ENCODE results near the gene NXF1.
"Not testable (repeated sequence)": the region's sequence is repeated elsewhere in the genome, so short reads cannot be mapped to it uniquely, and the experiment has no call there.

NXF1 gene

DNA sequence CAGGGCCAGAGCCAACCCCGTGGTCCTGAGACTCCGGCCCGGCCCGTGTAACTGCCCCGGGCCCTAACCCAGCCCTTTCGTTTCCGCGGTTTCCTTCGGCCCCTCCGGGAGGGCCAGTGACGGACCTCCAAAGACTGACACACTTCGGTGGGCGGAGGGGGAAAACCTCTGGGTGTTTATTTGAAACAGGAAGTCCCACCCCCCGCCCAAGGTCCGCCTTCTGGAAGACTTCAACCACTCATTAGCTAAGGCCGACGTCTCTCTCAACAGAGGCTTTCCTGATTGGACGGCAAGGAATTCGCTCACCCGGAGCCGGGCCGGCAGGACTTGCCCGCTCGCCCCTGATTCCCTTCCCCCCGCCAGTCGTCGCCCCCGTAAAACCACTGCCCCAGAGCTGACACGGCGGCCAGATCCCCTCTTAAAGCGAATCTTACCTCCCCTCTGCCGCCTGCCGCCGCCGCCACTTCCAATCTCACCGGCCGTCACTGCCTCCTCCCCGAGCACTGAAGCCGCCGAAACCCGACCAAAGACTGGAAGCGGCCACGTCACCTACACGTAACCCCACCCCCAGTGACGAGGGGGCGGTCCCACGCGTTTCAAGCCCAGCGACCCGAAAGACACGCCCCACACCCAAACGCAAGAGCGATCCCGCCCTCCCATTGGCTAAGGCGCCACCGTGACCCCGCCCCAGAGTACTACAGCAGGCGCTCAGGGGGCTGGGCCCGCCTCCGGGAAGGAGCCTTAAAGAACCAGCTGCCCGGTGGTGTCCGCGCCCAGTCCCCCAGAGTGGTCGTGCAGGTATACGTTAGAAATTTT lies 26.5 kb upstream of the NXF1 start, which contains the start of gene STX5:
Gene STX5, minus strand, starts transcription at position 532 of the 816 bp plus-strand sequence. CDS start 808 bp downstream, outside the sequence.
- DNase-seq: peak; percentile 91

DNA sequence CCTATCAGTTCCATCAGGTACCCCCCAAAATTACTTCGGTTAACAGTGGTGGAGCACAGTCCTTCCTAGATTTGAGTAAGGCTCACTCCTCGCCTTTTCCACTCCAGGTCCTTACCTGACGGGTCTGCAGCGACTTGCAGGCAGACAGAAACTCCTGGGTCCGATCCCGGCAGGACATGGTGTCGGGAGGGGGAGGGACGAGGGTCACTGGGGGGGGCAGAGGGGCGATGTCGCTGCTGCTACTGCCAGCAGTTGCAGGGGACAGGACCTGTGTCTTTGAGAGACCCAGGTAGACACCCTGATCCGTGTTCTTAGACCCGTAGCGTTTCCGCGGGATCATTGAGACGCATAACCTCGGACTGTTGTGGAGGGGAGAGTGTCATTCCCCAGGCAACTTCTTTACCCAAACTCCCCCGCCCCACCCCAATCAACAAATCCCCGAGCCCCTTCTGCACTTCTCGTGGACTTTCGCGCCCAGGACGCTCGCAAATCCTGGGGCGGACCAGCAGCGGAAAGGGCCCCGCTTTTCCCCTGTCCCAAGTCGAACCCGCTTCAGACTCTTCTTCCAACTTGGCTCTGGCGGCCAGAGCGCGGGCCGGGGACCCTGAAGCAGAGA lies 25.8 kb upstream of the NXF1 start:
- no peak for DNase-seq

DNA sequence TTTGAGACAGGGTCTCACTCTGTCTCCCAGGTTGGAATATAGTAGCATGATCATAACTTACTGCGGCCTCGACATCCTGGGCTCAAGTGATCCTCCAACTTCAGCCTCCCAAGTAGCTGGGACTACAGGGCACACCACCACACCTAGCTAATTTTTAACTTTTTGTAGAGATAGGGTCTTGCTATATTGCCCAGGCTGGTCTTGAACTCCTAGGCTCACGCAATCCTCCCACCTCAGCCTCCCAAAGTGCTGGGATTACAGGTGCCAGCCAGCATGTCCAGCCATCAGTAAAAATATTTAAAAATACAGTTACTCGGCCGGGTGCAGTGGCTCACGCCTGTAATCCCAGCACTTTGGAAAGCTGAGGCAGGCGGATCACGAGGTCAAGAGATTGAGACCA lies 22.9 kb upstream of the NXF1 start:
- DNase-seq: not testable (repeated sequence)

DNA sequence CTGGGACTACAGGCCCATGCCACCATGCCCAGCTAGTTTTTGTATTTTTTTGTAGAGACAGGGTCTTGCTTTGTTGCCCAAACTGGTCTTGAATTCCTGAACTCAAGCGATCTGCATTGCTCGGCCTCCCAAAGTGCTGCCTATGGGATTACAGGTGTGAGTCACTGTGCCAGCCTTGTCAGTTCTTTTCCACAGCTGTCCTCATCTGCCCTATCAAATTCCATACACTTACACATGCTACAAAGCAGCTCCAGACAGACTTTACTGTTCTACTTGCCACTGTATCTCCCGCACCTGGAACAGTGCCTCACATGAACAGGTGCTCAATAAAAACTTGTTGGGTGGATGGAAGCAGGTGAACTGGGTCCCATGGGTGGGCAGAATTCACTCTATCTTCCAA lies 18.4 kb upstream of the NXF1 start:
- DNase-seq: no peak

DNA sequence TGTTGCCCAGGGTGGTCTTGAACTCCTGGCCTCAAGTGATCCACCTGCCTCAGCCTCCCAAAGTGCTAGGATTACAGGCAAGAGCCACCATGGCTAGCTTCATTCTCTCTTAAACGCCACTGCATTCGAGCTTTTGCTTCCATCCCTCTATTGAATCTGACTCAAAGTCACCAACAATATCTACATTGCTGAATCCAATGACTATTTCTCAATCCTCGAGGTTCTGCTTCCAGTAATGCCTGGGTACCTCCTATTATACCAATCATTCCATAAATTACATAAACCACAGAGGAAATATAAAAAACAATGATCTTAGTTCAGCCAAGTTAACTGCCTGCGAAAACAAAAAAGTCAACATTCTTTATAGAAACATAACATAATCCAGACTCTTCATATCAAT lies 11.9 kb upstream of the NXF1 start:
- no peak for DNase-seq

DNA sequence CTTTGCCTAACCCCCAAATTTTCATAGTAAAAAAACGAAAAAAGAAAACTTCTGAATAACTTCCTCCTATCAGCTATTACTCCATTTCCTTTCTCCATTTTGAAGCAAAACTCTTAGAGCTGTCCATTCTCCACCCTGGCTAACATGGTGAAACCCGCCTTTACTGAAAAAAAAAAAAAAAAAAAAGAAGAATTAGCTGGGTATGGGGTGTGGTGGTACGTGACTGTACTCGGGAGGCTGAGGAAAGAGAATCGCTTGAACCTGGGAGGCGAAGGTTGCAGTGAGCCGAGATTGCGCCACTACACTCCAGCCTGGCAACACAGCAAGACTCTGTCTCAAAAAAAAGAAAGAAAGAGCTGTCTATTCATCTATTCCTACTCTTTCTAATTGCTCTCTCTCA lies 11.3 kb upstream of the NXF1 start:
- DNase-seq: no peak

DNA sequence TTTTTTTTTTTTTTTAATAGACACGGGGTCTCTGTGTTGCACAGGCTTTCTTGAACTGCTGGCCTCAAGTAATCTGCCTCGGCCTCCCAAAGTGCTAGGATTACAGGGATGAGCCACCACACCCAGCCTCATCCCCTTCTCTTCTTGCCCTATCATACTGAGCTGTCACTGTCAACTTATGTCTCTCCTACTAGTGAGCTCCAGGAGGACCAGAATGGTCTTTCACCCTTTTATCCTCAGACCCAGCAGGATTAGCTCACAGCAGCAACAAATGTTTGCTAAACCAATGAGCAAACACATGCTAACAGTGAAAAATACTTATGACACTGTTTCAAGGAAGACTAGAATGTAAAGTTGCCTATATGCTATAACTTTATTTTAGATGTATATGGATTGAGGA lies 6.4 kb upstream of the NXF1 start:
- DNase-seq: no peak

DNA sequence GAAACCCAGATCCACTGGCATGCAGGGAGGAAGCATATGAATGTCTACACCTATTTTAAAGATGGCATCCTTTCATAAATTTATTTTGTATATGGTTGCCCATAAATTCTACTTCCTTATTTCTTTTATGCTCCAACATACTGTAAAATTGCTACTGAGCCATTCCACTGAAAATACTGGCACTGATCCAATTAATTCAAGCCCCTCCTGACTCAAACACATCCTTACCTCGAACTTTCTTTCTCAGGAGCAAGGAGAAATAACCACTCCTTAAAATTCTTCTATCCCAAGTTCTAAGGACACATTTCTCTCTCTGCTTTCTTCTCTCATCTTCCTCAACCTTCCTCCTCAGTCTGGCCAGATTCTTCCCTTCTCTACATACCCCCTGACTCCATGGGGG lies 5.5 kb upstream of the NXF1 start:
- DNase-seq: no peak

DNA sequence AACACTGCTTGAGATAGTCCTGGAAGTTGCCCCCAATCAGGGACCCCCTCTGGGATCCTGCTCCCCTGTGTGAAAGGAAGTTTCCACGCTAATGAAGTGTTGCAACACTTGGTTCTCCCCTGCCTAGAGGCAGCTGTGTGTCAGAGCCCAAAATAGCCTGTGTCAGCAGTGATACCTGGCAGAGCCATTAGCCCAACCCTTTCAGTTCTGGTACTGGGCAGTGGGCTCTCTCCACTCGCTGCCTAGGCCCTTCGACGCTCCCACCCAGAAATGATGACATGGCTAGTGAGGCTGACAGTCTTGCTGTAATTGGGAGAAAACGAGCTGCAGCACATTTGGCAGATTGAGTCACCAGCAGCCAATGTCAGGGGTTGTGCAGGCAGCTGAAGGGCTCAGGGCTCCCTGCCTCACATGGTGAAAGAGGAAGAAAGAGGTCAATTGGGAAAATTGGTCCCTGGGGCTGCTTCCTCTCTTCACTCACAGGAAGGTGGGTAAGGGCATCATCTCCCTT lies 1.4 kb upstream of the NXF1 start:
- DNase-seq: no peak

DNA sequence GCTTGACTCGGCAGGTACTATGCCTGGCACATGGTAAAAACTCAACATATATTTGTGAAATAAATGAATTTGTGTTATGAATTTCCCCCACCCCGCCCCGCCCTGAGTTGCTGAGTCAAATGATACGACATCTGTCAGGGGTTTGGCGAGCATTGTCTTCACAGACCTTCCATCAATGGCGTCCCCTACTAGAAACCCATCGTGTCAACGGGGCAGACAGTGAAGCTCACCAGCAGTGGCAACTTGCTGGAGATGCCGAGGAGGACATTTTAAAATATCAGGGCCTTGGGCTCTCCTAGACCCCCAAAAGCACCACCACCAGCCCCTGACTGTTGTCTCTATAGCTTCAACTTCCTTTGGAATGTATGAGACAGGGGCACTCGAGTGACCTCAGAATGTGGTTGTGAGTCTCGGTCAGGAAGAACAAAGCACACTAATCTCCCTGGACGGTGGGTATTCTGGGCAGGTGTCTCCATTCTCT lies 761 bp upstream of the NXF1 start:
- DNase-seq: no peak

DNA sequence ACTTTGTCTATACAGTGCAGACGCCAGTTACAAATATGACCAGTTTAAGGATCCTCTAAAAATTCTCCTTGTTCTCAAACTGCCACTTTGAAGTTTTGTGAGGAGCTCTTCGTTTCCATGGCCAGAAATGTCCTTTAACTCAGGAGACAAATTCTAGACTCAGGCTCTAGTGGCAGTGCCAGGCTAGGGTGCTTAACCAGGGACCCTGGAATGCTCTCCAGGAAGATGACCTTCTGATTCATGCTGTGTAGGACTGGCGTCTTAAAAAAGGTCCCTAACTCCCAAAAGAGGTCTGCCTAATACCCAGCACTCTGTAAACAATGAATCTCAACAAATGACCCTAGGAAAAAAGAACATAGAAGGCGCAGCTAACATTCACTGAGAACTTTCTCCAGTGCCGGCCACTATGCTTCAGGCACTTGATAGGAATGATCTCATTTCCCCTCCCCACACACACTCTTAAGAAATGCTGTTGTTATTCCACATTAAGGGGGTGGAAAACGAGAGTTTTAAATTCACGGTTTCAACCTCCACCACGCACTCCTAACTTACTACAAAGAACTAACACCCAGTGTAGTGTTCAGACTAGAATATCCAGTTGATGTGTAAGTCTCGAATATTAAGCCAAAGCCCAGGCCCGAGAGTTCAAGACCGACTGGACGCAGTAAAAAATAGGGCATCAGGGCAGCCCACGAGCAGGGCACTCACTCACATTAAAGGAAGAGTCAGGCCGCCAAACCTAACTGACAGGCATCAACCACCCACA lies 747 bp downstream of the NXF1 start:
- no peak for DNase-seq

DNA sequence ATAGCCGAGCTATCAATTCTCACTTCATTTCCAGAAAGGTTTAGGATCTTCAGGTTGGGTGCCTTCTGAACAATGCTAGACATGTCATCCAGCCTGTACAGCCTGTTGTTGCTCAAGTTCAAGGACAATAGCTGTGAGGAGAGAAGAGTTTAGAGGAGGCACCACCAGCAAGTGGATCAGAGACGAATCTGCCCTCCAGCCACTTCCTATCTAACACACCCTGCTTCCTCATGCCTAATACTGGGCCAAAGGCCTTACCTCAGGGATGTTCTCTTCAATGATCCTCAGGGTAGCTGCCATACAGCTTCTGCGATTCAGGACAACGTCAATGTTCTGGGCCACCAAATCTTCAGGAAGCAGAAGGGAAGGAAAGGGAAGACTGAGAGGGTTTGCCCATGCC lies 4.2 kb downstream of the NXF1 start:
- DNase-seq: no peak

DNA sequence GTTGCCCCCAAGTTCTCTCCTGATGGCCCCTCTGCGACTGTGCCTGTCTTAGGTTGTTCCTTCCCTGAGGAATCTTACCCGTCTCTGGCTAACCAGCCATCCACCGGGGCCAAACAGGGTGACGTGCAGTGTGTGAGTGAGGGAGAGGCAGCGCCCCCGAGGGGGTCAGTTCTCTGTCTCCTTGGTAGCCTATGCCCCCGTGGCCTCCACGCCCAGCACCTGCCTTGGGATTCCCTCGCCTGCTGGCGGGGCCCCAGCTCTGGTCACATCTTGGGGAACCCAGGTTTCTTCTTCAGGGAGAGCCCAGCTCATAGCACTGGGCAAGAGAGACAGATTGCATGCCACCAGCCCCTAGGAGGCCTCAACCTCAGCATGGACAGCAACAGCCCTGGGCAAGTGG lies 5.8 kb downstream of the NXF1 start:
- no peak for DNase-seq

DNA sequence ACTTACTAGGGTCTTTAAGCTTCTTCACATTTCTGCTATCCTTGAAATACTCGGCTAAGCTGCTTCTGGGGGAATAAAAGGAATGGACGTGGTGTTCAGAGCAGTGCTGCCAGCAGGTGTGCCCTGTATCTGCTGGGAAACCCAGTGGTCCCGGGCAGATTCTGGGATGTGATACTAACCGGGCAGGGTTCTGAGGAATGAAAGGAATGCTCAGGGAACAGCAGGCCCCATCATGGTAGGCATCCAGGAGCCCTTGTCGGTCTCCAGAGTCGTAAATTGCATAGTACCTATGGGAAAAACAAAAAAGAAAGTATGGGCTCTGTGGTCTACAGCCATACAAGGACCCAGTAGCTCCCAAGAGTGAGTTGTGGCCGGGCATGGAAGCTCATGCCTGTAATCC lies 9.0 kb downstream of the NXF1 start:
- no peak for DNase-seq

DNA sequence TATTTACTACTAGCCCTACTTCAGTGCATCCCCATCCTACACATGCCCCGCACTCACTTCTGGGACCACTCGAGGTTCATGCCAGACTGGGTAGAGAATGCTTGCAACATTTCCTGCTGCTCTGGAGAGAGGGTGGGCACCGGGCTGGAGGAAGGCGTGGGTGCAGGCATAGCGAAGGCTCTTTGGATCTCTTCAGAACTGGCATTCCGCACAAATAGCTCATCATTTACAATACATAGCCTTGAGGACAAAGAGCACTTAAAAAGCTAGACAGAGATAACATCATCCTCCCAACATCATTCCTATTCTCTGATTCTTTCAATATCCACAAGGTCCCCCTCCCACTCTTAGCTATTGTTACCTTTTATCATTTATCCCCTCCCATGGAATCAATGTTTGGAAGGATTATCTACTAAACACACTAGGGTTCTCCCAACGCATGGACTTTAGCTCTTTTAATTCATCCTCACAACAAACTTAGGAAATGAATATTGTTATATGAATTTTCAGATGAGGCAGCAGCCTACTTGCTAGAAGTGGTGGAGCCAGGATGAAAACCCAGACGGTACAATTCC lies 11.0 kb downstream of the NXF1 start:
- no peak for DNase-seq

DNA sequence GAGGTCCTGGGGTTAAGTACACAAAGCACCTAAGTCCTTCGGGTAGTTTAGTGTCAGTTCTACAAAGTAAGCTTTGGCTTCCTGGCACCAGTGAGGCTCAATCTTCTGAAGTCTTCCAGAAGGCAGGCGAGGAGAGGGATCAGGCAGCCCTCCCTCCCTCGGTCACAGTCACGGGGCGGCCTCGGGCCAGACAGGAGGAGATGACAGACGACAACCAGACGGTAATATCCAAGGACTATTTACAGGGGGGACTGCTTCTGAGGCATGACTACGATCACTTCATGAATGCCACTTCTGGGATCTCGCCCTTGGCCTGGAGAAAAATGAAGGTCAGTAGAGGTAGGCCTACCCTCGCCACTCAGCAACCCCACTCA lies 13.1 kb downstream of the NXF1 start:
- no peak for DNase-seq

DNA sequence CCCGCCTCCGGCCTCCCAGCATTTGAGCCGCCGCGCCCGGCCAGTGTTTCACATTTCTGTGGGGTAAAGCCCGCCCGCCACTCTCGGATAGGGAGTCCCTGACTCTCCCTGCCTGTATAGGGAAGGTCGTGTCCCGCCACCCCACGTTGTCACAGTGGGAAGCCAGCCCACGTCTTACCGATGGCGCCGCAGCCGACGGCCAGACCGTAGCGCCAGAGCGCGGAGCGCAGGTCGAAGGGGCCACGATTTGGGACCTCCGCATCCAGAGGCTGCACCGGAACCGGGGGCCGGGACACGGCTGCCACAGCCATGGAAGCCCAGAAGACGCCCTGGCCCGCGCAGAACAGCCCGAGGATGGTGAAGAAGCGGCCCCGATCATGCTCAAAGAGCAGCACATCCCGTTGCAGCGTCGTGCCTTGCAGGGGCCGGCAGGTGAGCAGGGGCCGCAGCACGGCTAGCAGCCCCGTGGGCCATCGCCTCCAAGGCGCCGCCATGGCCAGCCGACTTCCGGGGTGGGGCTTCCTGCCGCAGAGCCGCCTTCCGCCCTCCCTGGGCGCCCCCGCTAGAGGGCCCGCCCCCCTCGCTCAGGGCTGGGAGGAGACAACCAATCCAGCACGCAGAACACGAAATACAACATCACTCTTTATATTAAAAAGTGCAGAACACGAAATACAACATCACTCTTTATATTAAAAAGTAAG lies 13.6 kb downstream of the NXF1 start, which contains the start of gene TMEM223:
Gene TMEM223, minus strand, starts transcription at position 506 of the 701 bp plus-strand sequence. Its CDS starts 12 bp downstream, at position 494.
- peak; percentile 35 for DNase-seq

DNA sequence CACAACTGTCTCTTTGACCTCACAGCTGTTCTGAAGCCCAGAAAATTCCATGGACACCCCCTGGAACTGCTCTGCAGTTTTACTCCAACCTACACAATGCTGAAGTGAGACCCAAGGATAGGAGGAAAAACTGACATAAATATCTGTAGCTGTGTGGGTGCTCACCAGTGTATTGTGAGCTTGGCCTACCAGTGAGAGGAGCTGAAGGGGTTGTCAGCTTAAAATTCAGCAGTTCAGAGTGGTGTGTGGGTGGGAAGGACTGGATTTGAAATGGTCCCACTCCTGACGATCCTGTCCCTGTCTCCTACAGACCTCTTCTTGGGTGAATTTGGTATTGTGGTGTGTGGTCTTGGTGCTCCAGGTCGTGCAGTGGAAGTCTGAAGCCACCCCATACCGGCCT lies 15.7 kb downstream of the NXF1 start:
- DNase-seq: no peak

DNA sequence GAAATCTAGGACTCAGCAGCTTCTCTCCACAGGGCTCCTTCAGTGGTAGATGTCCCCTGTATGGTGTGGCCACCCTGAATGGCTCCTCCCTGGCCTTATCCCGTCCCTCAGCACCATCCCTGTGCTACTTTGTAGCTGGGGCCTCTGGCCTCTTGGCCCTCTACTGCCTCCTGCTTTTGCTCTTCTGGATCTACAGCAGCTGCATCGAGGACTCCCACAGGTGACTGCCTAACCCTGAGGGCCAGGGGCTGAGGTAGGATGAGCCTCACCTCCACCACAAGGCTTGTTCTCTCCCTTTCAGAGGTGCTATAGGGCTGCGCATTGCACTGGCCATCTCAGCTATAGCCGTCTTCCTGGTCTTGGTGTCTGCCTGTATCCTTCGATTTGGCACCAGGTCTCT lies 16.2 kb downstream of the NXF1 start:
- no peak for DNase-seq

DNA sequence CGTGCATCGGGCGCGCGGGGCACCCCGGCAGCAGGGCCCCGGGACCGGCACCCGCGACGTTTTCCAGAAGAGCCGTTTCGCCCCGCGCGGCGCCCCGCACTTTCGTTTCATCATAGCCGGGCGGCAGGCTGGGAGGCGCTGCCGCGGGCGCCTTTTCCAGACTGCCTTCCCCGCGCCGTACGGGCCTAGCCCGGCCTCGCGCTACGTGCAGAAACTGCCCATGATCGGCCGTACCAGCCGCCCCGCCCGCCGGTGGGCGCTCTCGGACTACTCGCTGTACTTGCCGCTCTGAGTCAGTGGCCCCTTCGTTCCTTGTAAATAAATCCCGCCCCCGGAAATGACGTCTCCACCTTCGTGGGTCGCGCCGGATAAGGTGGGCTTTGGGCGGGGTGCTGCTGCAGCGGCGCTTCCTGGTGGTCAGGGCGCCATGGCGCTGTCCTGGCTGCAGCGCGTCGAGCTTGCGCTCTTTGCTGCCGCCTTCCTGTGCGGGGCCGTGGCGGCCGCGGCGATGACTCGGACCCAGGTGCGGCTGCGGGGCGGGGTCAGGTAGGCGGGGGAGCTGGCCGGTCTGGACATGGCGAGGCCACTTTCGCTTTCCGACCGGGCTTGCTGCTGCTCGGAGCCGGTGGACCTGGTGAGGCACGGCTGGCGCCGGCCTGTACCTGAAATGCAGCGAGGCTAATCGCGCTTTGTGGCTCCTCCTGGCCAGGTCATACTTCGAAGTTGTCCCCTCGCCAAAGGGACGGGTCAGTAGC lies 18.1 kb downstream of the NXF1 start, which contains the start of gene TMEM179B:
Gene TMEM179B, plus strand, starts transcription at position 398 of the 755 bp plus-strand sequence. Its CDS starts 30 bp downstream, at position 428.
- peak; percentile 92 for DNase-seq

DNA sequence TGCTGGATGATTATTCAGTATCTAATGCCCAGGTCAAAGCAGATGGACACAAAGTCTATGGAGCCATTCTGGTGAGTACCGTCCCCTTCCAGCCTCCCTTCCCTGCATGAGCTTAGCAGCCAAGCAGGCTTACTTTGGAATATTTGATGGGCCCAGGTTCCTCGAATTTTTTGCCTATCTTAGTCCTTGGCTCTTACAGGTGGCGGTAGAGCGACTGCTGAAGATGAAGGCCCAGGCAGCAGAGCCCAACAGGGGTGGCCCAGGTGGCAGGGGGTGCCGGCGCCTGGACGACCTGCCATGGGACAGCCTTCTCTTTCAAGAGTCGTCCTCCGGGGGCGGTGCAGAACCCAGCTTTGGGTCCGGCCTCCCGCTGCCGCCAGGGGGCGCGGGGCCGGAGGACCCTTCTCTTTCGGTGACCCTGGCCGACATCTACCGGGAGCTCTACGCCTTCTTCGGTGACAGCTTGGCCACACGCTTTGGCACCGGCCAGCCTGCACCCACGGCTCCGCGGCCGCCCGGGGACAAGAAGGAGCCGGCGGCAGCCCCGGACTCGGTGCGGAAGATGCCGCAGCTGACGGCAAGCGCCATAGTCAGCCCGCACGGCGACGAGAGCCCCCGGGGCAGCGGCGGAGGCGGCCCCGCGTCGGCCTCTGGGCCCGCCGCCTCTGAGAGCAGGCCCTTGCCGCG lies 18.8 kb downstream of the NXF1 start:
- peak; percentile 31 for DNase-seq
